HepG2 (cell line): ENCODE data around the gene GALNTL6. TPM values are rescaled to one million over a fixed set of nuclear protein-coding genes. Genes with fewer than 3 reads are reported as not detected.

Experiments used
- ATAC-seq: fragments of 200-7000 bp; cut with Tn5 transposase; 3 replicates; pipeline ENCODE4 v1.9.1; 2020; ENCODE audit warnings: mild to moderate bottlenecking, moderate library complexity
- BruUV-seq: library from RNA; stranded (reverse); fragments of 400-500 nt; replicated peaks from 2 replicates; lab custom pipeline; 2021; lab: Mats Ljungman, UMichigan
- CTCF ChIA-PET: fragments of 300-600 bp; formaldehyde crosslinking; extraction: SDS; loops from one replicate; lab custom pipeline; 2021; ENCODE audit warnings: low total read pairs, inconsistent platforms, low intra/inter-chr PET ratio; lab: Yijun Ruan, JAX
- POLR2A ChIA-PET: fragments of 350-600 bp; sonication (Branson Sonifier 250); formaldehyde crosslinking; loops from one replicate; lab custom pipeline; 2020; ENCODE audit warnings: antibody characterized with exemption, inconsistent platforms; lab: Yijun Ruan, JAX
- DNase-seq: peaks from one replicate; pipeline ENCODE4 v3.0.0-alpha.2; 2015; ENCODE audit warnings: low spot score
- FAIRE-seq: peaks from 3 replicates; lab custom pipeline; 2011; peaks lifted over from hg19 to GRCh38; lab: Jason Lieb, UNC
- H2AFZ ChIP-seq: one replicate; pipeline ENCODE4 v1.6.1; 2011; ENCODE audit warnings: low read length, inconsistent platforms
- H3K27ac ChIP-seq: fragments of 300-600 bp; 3 replicates; pipeline ENCODE4 v1.8.0; 2011; ENCODE audit warnings: mixed run types, mild to moderate bottlenecking, mixed read lengths, low read length, inconsistent platforms; ENCODE audit not compliant: insufficient read depth; ENCODE audit errors: extremely low read length
- H3K27me3 ChIP-seq, 2 experiments: fragments of 200-600 bp in 1 of 2; 2 replicates in 1 of 2; 3 replicates in 1 of 2; pipeline versions ENCODE4 v1.6.0 to v1.8.0; 2011; ENCODE audit warnings: low read length in 2 of 2, mild to moderate bottlenecking in 2 of 2, moderate library complexity in 2 of 2, inconsistent platforms in 1 of 2; ENCODE audit not compliant: insufficient read depth in 2 of 2, control insufficient read depth in 1 of 2
- H3K36me3 ChIP-seq, 2 experiments: fragments of 200-600 bp in 1 of 2; replicated peaks in 1 of 2; 2 replicates in 1 of 2; 3 replicates in 1 of 2; pipeline versions ENCODE4 v1.5.1 to v1.8.0; 2011; ENCODE audit warnings: low read length in 2 of 2, inconsistent platforms in 1 of 2; ENCODE audit not compliant: insufficient read depth in 2 of 2, control insufficient read depth in 1 of 2
- H3K4me1 ChIP-seq: 2 replicates; pipeline ENCODE4 v1.5.1; 2012; ENCODE audit warnings: low read length, inconsistent platforms; ENCODE audit not compliant: insufficient read depth
- H3K4me2 ChIP-seq: 2 replicates; pipeline ENCODE4 v1.6.0; 2011; ENCODE audit warnings: low read depth, low read length, inconsistent platforms
- H3K4me3 ChIP-seq, 3 experiments: fragments of 200-600 bp in 1 of 3; sonication (generic), shearing (Covaris generic) in 1 of 3; replicated peaks in 1 of 3; 2 replicates each; pipeline ENCODE4 v1.5.1; 2011 to 2016; ENCODE audit warnings: low read length in 3 of 3, inconsistent platforms in 2 of 3, low read depth in 2 of 3, mild to moderate bottlenecking in 2 of 3, control low read depth in 1 of 3, mixed read lengths in 1 of 3; ENCODE audit not compliant: insufficient read depth in 1 of 3
- H3K79me2 ChIP-seq: one replicate; pipeline ENCODE4 v1.6.1; 2011; ENCODE audit warnings: low read length, inconsistent platforms; ENCODE audit not compliant: insufficient read depth
- H3K9ac ChIP-seq: 2 replicates; pipeline ENCODE4 v1.6.0; 2011; ENCODE audit warnings: mild to moderate bottlenecking, low read depth, low read length, inconsistent platforms; ENCODE audit not compliant: insufficient read depth
- H3K9me3 ChIP-seq: 2 replicates; pipeline ENCODE4 v1.5.1; 2012; ENCODE audit warnings: mild to moderate bottlenecking, low read length
- H4K20me1 ChIP-seq: 2 replicates; pipeline ENCODE4 v1.6.0; 2011; ENCODE audit warnings: inconsistent platforms, mild to moderate bottlenecking, low read length, moderate library complexity; ENCODE audit not compliant: insufficient read depth
- ATF2 ChIP-seq: sonication (generic); formaldehyde crosslinking; IDR thresholded peaks from 2 replicates; pipeline ENCODE4 v1.4.0; 2020; ENCODE audit warnings: missing genetic modification reagents
- CREM ChIP-seq, 2 experiments: sonication (generic) in 1 of 2; formaldehyde crosslinking in 1 of 2; IDR thresholded peaks; 2 replicates each; pipeline versions ENCODE4 v1.4.0 to v1.6.1; 2016 to 2020; ENCODE audit warnings: antibody characterized with exemption in 1 of 2, mild to moderate bottlenecking in 1 of 2, missing genetic modification reagents in 1 of 2
- FOXA3 ChIP-seq: IDR thresholded peaks from 2 replicates; pipeline ENCODE4 v1.6.1; 2016; ENCODE audit warnings: missing genetic modification reagents, missing compliant biosample characterization
- HOXA9 ChIP-seq: sonication (generic); formaldehyde crosslinking; IDR thresholded peaks from 2 replicates; pipeline ENCODE4 v1.8.1; 2022; ENCODE audit warnings: missing genetic modification reagents, mild to moderate bottlenecking, moderate library complexity, borderline replicate concordance
- JUNB ChIP-seq: sonication (generic); formaldehyde crosslinking; IDR thresholded peaks from 2 replicates; pipeline ENCODE4 v1.8.0; 2022; ENCODE audit warnings: missing genetic modification reagents, mild to moderate bottlenecking, borderline replicate concordance
- LBX2 ChIP-seq: sonication (generic); formaldehyde crosslinking; IDR thresholded peaks from 2 replicates; pipeline ENCODE4 v1.5.0; 2020; ENCODE audit warnings: missing genetic modification reagents, mild to moderate bottlenecking, borderline replicate concordance
- MEIS1 ChIP-seq: sonication (generic); formaldehyde crosslinking; IDR thresholded peaks from 2 replicates; pipeline ENCODE4 v1.9.0; 2021; ENCODE audit warnings: mild to moderate bottlenecking, missing genetic modification reagents, moderate library complexity, borderline replicate concordance
- MEIS2 ChIP-seq: sonication (generic); formaldehyde crosslinking; IDR thresholded peaks from 2 replicates; pipeline ENCODE4 v1.9.0; 2021; ENCODE audit warnings: mild to moderate bottlenecking, missing genetic modification reagents
- REXO4 ChIP-seq: sonication (generic); formaldehyde crosslinking; IDR thresholded peaks from 2 replicates; pipeline ENCODE4 v1.8.0; 2022; ENCODE audit warnings: missing genetic modification reagents, mild to moderate bottlenecking, borderline replicate concordance
- SALL1 ChIP-seq: sonication (generic); formaldehyde crosslinking; IDR thresholded peaks from 2 replicates; pipeline ENCODE4 v1.8.0; 2022; ENCODE audit warnings: mild to moderate bottlenecking, missing genetic modification reagents
- ZBTB34 ChIP-seq: sonication (generic); formaldehyde crosslinking; IDR thresholded peaks from 2 replicates; pipeline ENCODE4 v1.8.0; 2022; ENCODE audit warnings: mild to moderate bottlenecking, missing genetic modification reagents
- ZNF234 ChIP-seq: sonication (generic); formaldehyde crosslinking; conservative IDR thresholded peaks from 2 replicates; pipeline ENCODE4 v1.5.1; 2020; ENCODE audit warnings: mild to moderate bottlenecking, missing genetic modification reagents
- ZNF263 ChIP-seq: sonication (generic); formaldehyde crosslinking; IDR thresholded peaks from 2 replicates; pipeline ENCODE4 v1.4.0; 2020; ENCODE audit warnings: missing genetic modification reagents
- ZNF281 ChIP-seq: sonication (generic); formaldehyde crosslinking; IDR thresholded peaks from 2 replicates; pipeline ENCODE4 v1.4.0; 2020; ENCODE audit warnings: missing genetic modification reagents, borderline replicate concordance
- ZNF691 ChIP-seq: sonication (generic); formaldehyde crosslinking; IDR thresholded peaks from 2 replicates; pipeline ENCODE4 v1.4.0; 2020; ENCODE audit warnings: missing genetic modification reagents, low read depth, mild to moderate bottlenecking, borderline replicate concordance
- WGBS: methylation state at CpG from one replicate; pipeline ENCODE4 v1.1.6; 2017; ENCODE audit warnings: low lambda C conversion rate; 5-methylcytosine and 5-hydroxymethylcytosine counted together
- in situ Hi-C: cut with HindIII; loops from 2 replicates; pipeline ENCODE4 v1.10.0; 2017; ENCODE audit warnings: low pct_unique_long_range_greater_than_20kb; ENCODE audit not compliant: extremely low pct_ligation_motif_present
- intact Hi-C: fragments of 100-400 bp; cut with micrococcal nuclease; formaldehyde crosslinking; loops from one replicate; pipeline ENCODE4 v1.10.0; 2022; ENCODE audit not compliant: unreplicated experiment
- polyA plus RNA-seq, 8 experiments: library from polyadenylated mRNA; depleted of rRNA in 3 of 8; stranded (reverse) in 7 of 8; unstranded in 1 of 8; fragments of >200 nt; fragmentation: Illumina TruSeq in 4 of 8; extraction: Trizol in 4 of 8; gene quantifications; 2 replicates each; pipeline versions ENCODE4 v1.2.1 to v1.2.3, GENCODE V29; 2011 to 2016; ENCODE audit warnings: low read depth in 4 of 8, missing spikeins in 1 of 8, mixed read lengths in 1 of 8; ENCODE audit not compliant: insufficient read depth in 1 of 8
- total RNA-seq, 5 experiments: library from RNA; depleted of rRNA; stranded (reverse); fragments of >200 nt; fragmentation: Illumina TruSeq; extraction: Trizol; gene quantifications; 2 replicates each; pipeline ENCODE4 v1.2.3, GENCODE V29; 2016; ENCODE audit warnings: low read depth in 1 of 5

The GALNTL6 gene
- total and polyA plus RNA-seq, 2 of the 13 experiments (the other 11 are each of a cell fraction or from before 2014, with no cell fraction given): not detected

- POLR2A ChIA-PET: no interaction called here
- no peaks in the 10 kb centered on the region for H3K9me3 ChIP-seq
These were observed 702.2 kb downstream of the GALNTL6 start for GRCh38 chr4:172515266-172515879.

More at GRCh38 chr4:172515266-172515879, 702.2 kb downstream of the GALNTL6 start:
- Histone ChIP-seq H3K27ac (no peak overlapping the region), H3K4me3 (no peak overlapping the region), H2AFZ (no peak overlapping the region), H3K27me3 (no peaks in the 10 kb centered on the region), H3K4me1 (no peaks in the 10 kb centered on the region), H3K4me2 (no peak overlapping the region), H4K20me1 (no peaks in the 10 kb centered on the region)
- DNase-seq: no peak
- CTCF ChIA-PET: no interaction called here
- no TSS peak for BruUV-seq
- ATAC-seq: no peak
- intact Hi-C loops: no loop called here
- TF ChIP-seq ZBTB34 (CRISPR knock-in tag): no peak
- TF ChIP-seq FOXA3 (CRISPR knock-in tag): no peak
- TF ChIP-seq ZNF691 (CRISPR knock-in tag): no peak
- TF ChIP-seq ZNF281 (CRISPR knock-in tag): no peak
- TF ChIP-seq SALL1 (CRISPR knock-in tag): no peak
- no peak for TF ChIP-seq MEIS1 (CRISPR knock-in tag)
- no peak for TF ChIP-seq ZNF263
- TF ChIP-seq REXO4 (CRISPR knock-in tag): no peak
- TF ChIP-seq ATF2 (CRISPR knock-in tag): no peak
- no peak for TF ChIP-seq HOXA9
- no peak for TF ChIP-seq JUNB (CRISPR knock-in tag)
- no peak for TF ChIP-seq ZNF234
- no peak for TF ChIP-seq MEIS2 (CRISPR knock-in tag)
- TF ChIP-seq CREM (IDR thresholded peaks at IDR 0.05): no peak
- TF ChIP-seq CREM (CRISPR knock-in tag; IDR thresholded peaks at IDR 0.05): no peak
- no peak for TF ChIP-seq LBX2 (CRISPR knock-in tag)
- TF ChIP-seq, all 625 proteins: peak for 0
- no peak for FAIRE-seq
- Histone ChIP-seq H3K36me3 (no peaks in the 10 kb centered on the region; a peak in 1 of 5 replicates), H3K79me2 (no peaks in the 10 kb centered on the region), H3K9ac (no peak overlapping the region)
- in situ Hi-C loops: no loop called here
- WGBS: 17% methylated on average over 6 of the region's 7 CpGs
